HEK293T (cell line): ENCODE results near the gene FNBP1L.

Experiments
- CTCF ChIA-PET: fragments of 350-600 bp; formaldehyde crosslinking; extraction: SDS; loops from one replicate; lab custom pipeline; 2021; ENCODE audit warnings: antibody characterized with exemption, inconsistent platforms; lab: Yijun Ruan, JAX
- POLR2A ChIA-PET: fragments of 350-600 bp; formaldehyde crosslinking; extraction: SDS; loops from one replicate; lab custom pipeline; 2020; ENCODE audit warnings: antibody characterized with exemption, inconsistent platforms; lab: Yijun Ruan, JAX
- DNase-seq: peaks from one replicate; pipeline ENCODE4 v3.0.0; 2012; ENCODE audit warnings: mixed read lengths; ENCODE audit errors: extremely low spot score
- ARNT ChIP-seq: fragments of 450-650 bp; IDR thresholded peaks from 2 replicates; pipeline ENCODE4 v1.6.1; 2017; ENCODE audit warnings: mild to moderate bottlenecking
- BHLHE40 ChIP-seq: fragments of 450-650 bp; IDR thresholded peaks from 2 replicates; pipeline ENCODE4 v1.6.1; 2016; ENCODE audit warnings: mild to moderate bottlenecking, moderate library complexity, borderline replicate concordance
- CTBP1 ChIP-seq: fragments of 450-650 bp; IDR thresholded peaks from 2 replicates; pipeline ENCODE4 v1.6.1; 2016; ENCODE audit warnings: borderline replicate concordance
- ELF4 ChIP-seq: fragments of 450-650 bp; IDR thresholded peaks from 2 replicates; pipeline ENCODE4 v1.6.1; 2017; ENCODE audit warnings: antibody characterized with exemption
- FOXA1 ChIP-seq: fragments of 450-650 bp; IDR thresholded peaks from 2 replicates; pipeline ENCODE4 v1.6.1; 2016; ENCODE audit warnings: mild to moderate bottlenecking
- FOXK2 ChIP-seq: fragments of 450-650 bp; IDR thresholded peaks from 2 replicates; pipeline ENCODE4 v1.6.1; 2016; ENCODE audit warnings: mild to moderate bottlenecking
- FOXM1 ChIP-seq: fragments of 450-650 bp; IDR thresholded peaks from 2 replicates; pipeline ENCODE4 v1.6.1; 2017; ENCODE audit warnings: mild to moderate bottlenecking, borderline replicate concordance
- HDGF ChIP-seq: fragments of 450-650 bp; IDR thresholded peaks from 2 replicates; pipeline ENCODE4 v1.6.1; 2017; ENCODE audit warnings: antibody characterized with exemption, borderline replicate concordance
- L3MBTL2 ChIP-seq: fragments of 450-650 bp; conservative IDR thresholded peaks from 2 replicates; pipeline ENCODE4 v1.6.1; 2016; ENCODE audit warnings: mild to moderate bottlenecking
- LEF1 ChIP-seq: fragments of 450-650 bp; IDR thresholded peaks from 2 replicates; pipeline ENCODE4 v1.6.1; 2017; ENCODE audit warnings: mild to moderate bottlenecking, borderline replicate concordance
- NFRKB ChIP-seq: fragments of 450-650 bp; IDR thresholded peaks from 2 replicates; pipeline ENCODE4 v1.6.1; 2016; ENCODE audit warnings: mild to moderate bottlenecking, moderate library complexity
- SP1 ChIP-seq: fragments of 450-650 bp; IDR thresholded peaks from 2 replicates; pipeline ENCODE4 v1.6.1; 2017
- SUZ12 ChIP-seq: fragments of 450-650 bp; IDR thresholded peaks from 2 replicates; pipeline ENCODE4 v1.6.1; 2016; ENCODE audit warnings: mild to moderate bottlenecking
- TARDBP ChIP-seq: fragments of 450-650 bp; IDR thresholded peaks from 2 replicates; pipeline ENCODE4 v1.6.1; 2016
- ZNF384 ChIP-seq: fragments of 450-650 bp; IDR thresholded peaks from 2 replicates; pipeline ENCODE4 v1.6.1; 2016
- TF ChIP-seq, protein P1 (sequence below): fragments of 450-650 bp; IDR thresholded peaks from 2 replicates; pipeline ENCODE4 v1.6.1; 2016

Gene FNBP1L

DNA sequence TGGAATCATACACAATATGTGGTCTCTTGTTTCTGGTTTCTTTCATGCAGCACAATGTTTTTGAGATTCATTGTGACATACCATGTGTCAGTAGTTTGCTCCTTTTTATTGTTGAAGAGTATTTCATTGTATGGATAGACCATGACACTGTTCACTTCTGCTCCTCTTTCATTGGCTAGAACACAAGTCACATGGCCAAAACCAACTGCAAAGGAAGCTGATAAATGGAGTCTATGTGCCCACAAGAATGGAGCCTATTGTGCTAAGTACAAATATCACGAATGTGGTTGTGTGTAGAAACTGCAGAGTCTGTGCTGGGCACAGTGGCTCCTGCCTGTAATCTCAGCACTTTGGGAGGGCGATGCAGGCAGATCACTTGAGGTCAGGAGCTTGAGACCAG is 28.6 kb upstream of the FNBP1L start:
- TF ChIP-seq ARNT, result no peak
- TF ChIP-seq ZNF384, result no peak
- no peak for DNase-seq
- ChIA-PET POLR2A (no interaction called here), CTCF (no interaction called here)

DNA sequence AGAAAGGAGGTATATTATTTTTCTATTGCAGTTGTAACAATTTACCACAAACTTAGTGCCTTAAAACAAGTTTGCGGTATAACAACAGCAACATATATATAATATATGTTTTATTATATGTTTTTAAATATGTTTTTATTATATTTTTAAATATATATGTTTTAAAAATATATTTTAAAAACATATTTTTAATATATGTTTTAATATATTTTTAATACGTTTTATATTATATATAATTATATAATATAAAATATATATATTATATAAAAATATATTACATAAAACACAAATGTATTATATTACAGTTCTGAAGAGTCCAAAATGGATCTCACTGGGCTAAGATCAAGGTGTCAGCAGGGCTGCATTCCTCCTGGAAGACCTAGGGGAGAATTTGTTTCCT is 27.5 kb upstream of the FNBP1L start:
- POLR2A ChIA-PET, result no interaction called here
- no peak for DNase-seq
- no peak for TF ChIP-seq ZNF384
- no peak for TF ChIP-seq FOXM1
- TF ChIP-seq CTBP1, result no peak
- TF ChIP-seq L3MBTL2, result no peak
- no peak for TF ChIP-seq SUZ12
- no peak for TF ChIP-seq ARNT
- TF ChIP-seq, protein P1, sequence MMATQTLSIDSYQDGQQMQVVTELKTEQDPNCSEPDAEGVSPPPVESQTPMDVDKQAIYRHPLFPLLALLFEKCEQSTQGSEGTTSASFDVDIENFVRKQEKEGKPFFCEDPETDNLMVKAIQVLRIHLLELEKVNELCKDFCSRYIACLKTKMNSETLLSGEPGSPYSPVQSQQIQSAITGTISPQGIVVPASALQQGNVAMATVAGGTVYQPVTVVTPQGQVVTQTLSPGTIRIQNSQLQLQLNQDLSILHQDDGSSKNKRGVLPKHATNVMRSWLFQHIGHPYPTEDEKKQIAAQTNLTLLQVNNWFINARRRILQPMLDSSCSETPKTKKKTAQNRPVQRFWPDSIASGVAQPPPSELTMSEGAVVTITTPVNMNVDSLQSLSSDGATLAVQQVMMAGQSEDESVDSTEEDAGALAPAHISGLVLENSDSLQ, result no peak
- no peak for TF ChIP-seq ELF4
- no peak for TF ChIP-seq NFRKB
- no peak for TF ChIP-seq BHLHE40
- no peak for TF ChIP-seq SP1
- TF ChIP-seq LEF1, result no peak
- TF ChIP-seq FOXK2, result no peak
- no peak for TF ChIP-seq TARDBP
- CTCF ChIA-PET, result no interaction called here

DNA sequence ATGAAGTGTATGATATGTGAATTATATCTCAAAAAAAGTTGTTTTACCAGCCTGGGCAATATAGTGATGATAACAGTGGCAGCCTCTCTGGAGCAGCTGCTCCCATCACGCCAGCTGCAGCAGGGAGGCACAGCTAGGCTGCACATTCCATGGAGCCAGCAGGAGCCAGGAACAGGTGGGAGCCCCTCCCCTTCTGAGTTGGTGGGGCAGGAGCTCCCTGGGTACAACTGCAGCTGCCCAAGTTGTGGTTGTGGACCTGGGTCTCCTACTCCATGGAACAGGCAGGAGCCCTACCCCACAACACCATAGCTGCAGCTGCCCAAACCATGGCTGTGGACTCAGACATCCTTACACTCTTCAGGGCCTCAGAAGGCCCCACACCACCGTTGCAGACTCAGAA is 21.7 kb upstream of the FNBP1L start:
- no peak for TF ChIP-seq FOXK2
- no peak for TF ChIP-seq L3MBTL2
- no peak for TF ChIP-seq NFRKB
- no peak for TF ChIP-seq TARDBP
- ChIA-PET POLR2A (no interaction called here), CTCF (no interaction called here)
- no peak for DNase-seq

DNA sequence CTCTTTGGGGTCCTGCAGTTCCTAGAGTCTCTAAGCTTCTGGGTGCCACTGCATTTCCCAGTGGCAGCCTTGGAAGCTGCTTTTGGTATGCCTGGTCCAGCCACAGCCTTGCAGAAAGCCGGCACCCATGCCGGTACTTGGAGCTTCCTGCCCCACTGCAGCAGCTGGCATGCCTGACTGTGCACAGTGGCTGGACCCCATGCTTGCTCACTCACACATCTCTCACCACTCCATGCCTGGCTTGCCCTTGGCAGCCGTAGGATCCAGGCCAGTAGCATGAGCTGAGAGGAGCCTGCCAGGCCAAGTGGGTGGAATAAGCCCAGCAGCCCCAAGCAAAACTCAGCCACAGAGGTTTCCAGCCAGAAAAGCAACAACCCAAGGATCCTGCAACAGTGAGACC is 20.3 kb upstream of the FNBP1L start:
- POLR2A ChIA-PET, result no interaction called here
- no peak for DNase-seq
- TF ChIP-seq, protein P1, result no peak
- TF ChIP-seq TARDBP (no peak), NFRKB (no peak), SUZ12 (no peak), ELF4 (no peak), ARNT (no peak), HDGF (no peak), LEF1 (no peak), L3MBTL2 (no peak), CTBP1 (no peak), BHLHE40 (no peak), SP1 (no peak), ZNF384 (no peak), FOXM1 (no peak), FOXA1 (no peak), FOXK2 (no peak)
- CTCF ChIA-PET, result interaction anchor here (0.7 kb wide), 1 partner anchor 123 kb away, joined by 3 read pairs; no protein-coding TSS in a partner anchor

DNA sequence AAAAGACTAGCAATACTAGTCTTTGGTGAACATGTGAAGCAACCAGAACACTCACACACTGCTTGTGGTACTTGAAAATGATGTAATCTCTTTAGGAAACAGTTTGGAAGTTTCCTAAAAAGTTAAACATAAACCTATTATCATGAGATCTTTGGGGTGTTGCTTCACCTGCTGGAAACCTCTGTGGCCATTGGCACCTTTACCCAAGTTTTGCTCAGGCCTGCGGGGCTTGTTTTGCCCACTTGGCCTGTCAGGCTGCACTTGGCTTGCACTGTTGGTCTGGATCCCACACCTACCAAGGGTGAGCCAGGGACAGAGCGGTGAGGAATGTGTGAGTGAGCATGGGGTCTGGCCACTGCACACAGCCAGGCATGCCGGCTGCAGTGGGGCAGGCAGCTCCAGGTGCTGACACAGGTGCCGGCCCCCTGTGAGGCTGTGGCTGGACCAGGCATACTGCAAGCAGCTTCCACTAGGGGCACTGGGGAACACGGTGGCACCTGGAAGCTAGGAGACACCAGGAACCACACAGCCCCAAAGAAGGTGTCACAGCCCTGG is 14.4 kb upstream of the FNBP1L start:
- POLR2A ChIA-PET, result no interaction called here
- no peak for DNase-seq

DNA sequence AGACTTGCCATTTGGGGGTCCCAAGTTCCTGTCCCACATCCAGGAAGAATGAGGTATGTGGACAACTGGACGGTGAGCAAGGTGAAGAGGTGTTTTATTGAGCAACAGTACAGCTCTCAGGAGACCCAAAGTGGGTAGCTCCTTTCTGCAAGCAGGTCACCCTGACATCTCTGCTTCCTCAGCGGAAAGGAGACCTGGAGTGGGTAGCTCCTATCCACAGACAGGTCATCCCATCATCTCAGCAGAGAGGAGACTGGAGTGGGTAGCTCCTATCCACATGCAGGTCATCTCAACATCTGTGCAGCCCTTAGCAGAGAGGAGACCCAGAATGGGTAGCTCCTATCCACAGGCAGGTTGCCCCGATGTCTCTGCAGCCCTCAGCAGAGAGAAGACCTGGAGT is 13.8 kb upstream of the FNBP1L start:
- no peak for TF ChIP-seq ELF4
- no peak for TF ChIP-seq FOXA1
- no peak for TF ChIP-seq HDGF
- TF ChIP-seq CTBP1, result no peak
- TF ChIP-seq NFRKB, result no peak
- no peak for TF ChIP-seq L3MBTL2
- TF ChIP-seq BHLHE40, result no peak
- TF ChIP-seq FOXK2, result no peak
- TF ChIP-seq LEF1, result no peak
- TF ChIP-seq SP1, result no peak
- no peak for DNase-seq
- ChIA-PET POLR2A (no interaction called here), CTCF (interaction anchor here (0.5 kb wide), 1 partner anchor 179 kb away, joined by 3 read pairs; no protein-coding TSS in a partner anchor)

More for the DNA sequence above, 14.4 kb upstream of the FNBP1L start:
- no peak for TF ChIP-seq FOXA1
- TF ChIP-seq LEF1, result no peak
- TF ChIP-seq HDGF, result no peak
- TF ChIP-seq FOXM1, result no peak
- TF ChIP-seq, protein P1, result no peak
- TF ChIP-seq ARNT, result no peak
- TF ChIP-seq SP1, result no peak
- TF ChIP-seq NFRKB, result no peak
- no peak for TF ChIP-seq BHLHE40
- TF ChIP-seq ELF4, result no peak
- TF ChIP-seq SUZ12, result no peak
- TF ChIP-seq CTBP1, result no peak
- no peak for TF ChIP-seq FOXK2
- CTCF ChIA-PET, result interaction anchor here (0.5 kb wide), 1 partner anchor 180 kb away, joined by 3 read pairs; no protein-coding TSS in a partner anchor
